C4-2B (cell line): ENCODE results near the gene TLE2.

Source experiments
- ZFX ChIP-seq: fragments of 450-650 bp; IDR thresholded peaks from 2 replicates; pipeline ENCODE4 v1.6.1; 2017
- TF ChIP-seq, protein P1 (sequence below): fragments of 450-650 bp; conservative IDR thresholded peaks from 2 replicates; pipeline ENCODE4 v1.5.1; 2017; ENCODE audit warnings: mild to moderate bottlenecking

DNA sequence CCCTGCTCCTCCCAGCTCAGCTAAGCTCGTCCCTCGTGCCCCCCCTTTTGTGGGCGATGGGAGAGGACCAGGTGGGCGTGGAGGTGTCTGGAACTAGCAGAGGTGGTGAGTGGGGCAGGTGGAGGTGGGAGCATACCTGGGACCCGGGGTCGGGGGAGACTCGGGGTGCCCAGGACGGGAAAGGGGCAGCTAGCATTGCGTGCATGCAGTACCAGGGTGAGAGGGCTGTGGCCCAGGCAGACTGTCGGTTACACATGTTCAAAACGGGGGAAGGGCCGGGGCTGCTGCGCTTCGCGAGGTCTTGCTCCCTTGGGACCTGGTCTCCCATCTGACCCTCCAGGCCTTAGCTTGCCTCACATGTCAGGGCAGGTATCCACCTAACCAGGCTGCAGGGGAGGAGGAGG is 24.1 kb upstream of the TLE2 start:
- TF ChIP-seq, protein P1, sequence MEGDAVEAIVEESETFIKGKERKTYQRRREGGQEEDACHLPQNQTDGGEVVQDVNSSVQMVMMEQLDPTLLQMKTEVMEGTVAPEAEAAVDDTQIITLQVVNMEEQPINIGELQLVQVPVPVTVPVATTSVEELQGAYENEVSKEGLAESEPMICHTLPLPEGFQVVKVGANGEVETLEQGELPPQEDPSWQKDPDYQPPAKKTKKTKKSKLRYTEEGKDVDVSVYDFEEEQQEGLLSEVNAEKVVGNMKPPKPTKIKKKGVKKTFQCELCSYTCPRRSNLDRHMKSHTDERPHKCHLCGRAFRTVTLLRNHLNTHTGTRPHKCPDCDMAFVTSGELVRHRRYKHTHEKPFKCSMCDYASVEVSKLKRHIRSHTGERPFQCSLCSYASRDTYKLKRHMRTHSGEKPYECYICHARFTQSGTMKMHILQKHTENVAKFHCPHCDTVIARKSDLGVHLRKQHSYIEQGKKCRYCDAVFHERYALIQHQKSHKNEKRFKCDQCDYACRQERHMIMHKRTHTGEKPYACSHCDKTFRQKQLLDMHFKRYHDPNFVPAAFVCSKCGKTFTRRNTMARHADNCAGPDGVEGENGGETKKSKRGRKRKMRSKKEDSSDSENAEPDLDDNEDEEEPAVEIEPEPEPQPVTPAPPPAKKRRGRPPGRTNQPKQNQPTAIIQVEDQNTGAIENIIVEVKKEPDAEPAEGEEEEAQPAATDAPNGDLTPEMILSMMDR: no peak
- no peak for TF ChIP-seq ZFX
